ENCODE data around the gene PAM.

DNA sequence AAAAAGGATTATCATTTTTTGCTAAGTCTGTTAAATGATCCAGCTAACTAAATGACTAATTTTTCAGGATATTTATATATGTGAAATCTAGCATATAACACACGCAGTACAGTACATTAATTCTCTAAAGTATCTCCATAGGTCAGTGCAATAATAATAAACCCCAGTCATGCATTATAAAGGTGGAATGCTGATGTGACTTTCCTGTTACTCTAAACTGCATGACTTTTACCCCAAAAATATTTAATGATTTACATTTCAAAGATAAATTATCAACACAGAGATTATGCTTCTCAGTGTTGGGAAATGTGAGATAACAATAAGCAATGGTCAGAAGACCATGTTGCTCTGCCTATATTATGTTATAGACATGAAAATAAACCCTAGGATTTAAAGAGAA is 34.1 kb upstream of the PAM start:
- TF ChIP-seq, protein P1, sequence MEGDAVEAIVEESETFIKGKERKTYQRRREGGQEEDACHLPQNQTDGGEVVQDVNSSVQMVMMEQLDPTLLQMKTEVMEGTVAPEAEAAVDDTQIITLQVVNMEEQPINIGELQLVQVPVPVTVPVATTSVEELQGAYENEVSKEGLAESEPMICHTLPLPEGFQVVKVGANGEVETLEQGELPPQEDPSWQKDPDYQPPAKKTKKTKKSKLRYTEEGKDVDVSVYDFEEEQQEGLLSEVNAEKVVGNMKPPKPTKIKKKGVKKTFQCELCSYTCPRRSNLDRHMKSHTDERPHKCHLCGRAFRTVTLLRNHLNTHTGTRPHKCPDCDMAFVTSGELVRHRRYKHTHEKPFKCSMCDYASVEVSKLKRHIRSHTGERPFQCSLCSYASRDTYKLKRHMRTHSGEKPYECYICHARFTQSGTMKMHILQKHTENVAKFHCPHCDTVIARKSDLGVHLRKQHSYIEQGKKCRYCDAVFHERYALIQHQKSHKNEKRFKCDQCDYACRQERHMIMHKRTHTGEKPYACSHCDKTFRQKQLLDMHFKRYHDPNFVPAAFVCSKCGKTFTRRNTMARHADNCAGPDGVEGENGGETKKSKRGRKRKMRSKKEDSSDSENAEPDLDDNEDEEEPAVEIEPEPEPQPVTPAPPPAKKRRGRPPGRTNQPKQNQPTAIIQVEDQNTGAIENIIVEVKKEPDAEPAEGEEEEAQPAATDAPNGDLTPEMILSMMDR (IDR thresholded peaks at IDR 0.05; ENCODE audit: control extremely low read depth in 1 of 3, insufficient read depth in 1 of 3, low read depth in 1 of 3, low read length in 3 of 3) = no peak
- TF ChIP-seq TEAD4 (IDR thresholded peaks at IDR 0.05; ENCODE audit: low read depth, low read length) = no peak
- TF ChIP-seq CEBPB (IDR thresholded peaks at IDR 0.05; ENCODE audit: low read depth, low read length) = no peak
- TF ChIP-seq RXRA (IDR thresholded peaks at IDR 0.05; ENCODE audit: insufficient read depth, low read depth, low read length) = no peak
- TF ChIP-seq RAD21 (IDR thresholded peaks at IDR 0.05 in 1 of 2, conservative IDR thresholded peaks at IDR 0.05 in 1 of 2; ENCODE audit: low read depth in 2 of 2, low read length in 2 of 2) = no peak
- no peak for TF ChIP-seq ZNF274 (IDR thresholded peaks at IDR 0.05; ENCODE audit: borderline replicate concordance, extremely low read depth, low read length)
- no peak for TF ChIP-seq POLR2AphosphoS5 (IDR thresholded peaks at IDR 0.05; ENCODE audit: low read depth, low read length)
- TF ChIP-seq SUZ12 (IDR thresholded peaks at IDR 0.05; ENCODE audit: low read length) = no peak
- no peak for TF ChIP-seq POLR2A (IDR thresholded peaks at IDR 0.05; ENCODE audit: control extremely low read depth in 1 of 2, low read depth in 2 of 2, low read length in 2 of 2)
- no peak for TF ChIP-seq EZH2 (IDR thresholded peaks at IDR 0.05; ENCODE audit: low read depth, low read length, severe bottlenecking)
- TF ChIP-seq EP300 (IDR thresholded peaks at IDR 0.05; ENCODE audit: borderline replicate concordance in 1 of 2, low read depth in 2 of 2, low read length in 2 of 2) = no peak
- TF ChIP-seq HDAC2 (IDR thresholded peaks at IDR 0.05; ENCODE audit: borderline replicate concordance in 1 of 2, low read depth in 2 of 2, low read length in 2 of 2) = no peak

All from H1 (cell line).